Type B pancreatic cell (in vitro differentiated cells): ENCODE results near the gene USP5. TPM values are rescaled to one million over a fixed set of nuclear protein-coding genes. Genes with fewer than 3 reads are reported as not detected.
"Not testable (repeated sequence)": the region's sequence is repeated elsewhere in the genome, so short reads cannot be mapped to it uniquely, and the experiment has no call there.

Experiments
- DNase-seq: peaks from one replicate; pipeline ENCODE4 v3.0.0; 2021; ENCODE audit warnings: mixed read lengths; ENCODE audit not compliant: unreplicated experiment; ENCODE audit errors: extremely low spot score
- H3K27ac Mint-ChIP-seq: 2 replicates; pipeline ENCODE4 v1.8.0; 2021; ENCODE audit warnings: mild to moderate bottlenecking, mixed read lengths
- H3K27me3 Mint-ChIP-seq: 2 replicates; pipeline ENCODE4 v1.8.0; 2021; ENCODE audit warnings: mixed read lengths
- H3K36me3 Mint-ChIP-seq: 2 replicates; pipeline ENCODE4 v1.8.0; 2021; ENCODE audit warnings: mixed read lengths
- H3K4me1 Mint-ChIP-seq: one replicate; pipeline ENCODE4 v1.8.0; 2021; ENCODE audit warnings: mixed read lengths; ENCODE audit not compliant: unreplicated experiment
- H3K4me3 Mint-ChIP-seq: 2 replicates; pipeline ENCODE4 v1.8.0; 2021; ENCODE audit warnings: mild to moderate bottlenecking, mixed read lengths
- H3K9me3 Mint-ChIP-seq: 2 replicates; pipeline ENCODE4 v1.8.0; 2021; ENCODE audit warnings: mixed read lengths
- total RNA-seq: library from RNA; stranded (reverse); gene quantifications from 2 replicates; pipeline ENCODE4 v1.2.1, GENCODE V29; 2021; ENCODE audit warnings: low replicate concordance
- TF ChIP-seq, protein P1 (sequence below): fragments of 200-600 bp; sonication (generic); conservative IDR thresholded peaks from 2 replicates; pipeline ENCODE4 v1.5.0; 2021; ENCODE audit warnings: antibody characterized with exemption, mild to moderate bottlenecking

USP5 gene
- total RNA-seq, 1 donor from 2014 or later = 121 TPM

DNA sequence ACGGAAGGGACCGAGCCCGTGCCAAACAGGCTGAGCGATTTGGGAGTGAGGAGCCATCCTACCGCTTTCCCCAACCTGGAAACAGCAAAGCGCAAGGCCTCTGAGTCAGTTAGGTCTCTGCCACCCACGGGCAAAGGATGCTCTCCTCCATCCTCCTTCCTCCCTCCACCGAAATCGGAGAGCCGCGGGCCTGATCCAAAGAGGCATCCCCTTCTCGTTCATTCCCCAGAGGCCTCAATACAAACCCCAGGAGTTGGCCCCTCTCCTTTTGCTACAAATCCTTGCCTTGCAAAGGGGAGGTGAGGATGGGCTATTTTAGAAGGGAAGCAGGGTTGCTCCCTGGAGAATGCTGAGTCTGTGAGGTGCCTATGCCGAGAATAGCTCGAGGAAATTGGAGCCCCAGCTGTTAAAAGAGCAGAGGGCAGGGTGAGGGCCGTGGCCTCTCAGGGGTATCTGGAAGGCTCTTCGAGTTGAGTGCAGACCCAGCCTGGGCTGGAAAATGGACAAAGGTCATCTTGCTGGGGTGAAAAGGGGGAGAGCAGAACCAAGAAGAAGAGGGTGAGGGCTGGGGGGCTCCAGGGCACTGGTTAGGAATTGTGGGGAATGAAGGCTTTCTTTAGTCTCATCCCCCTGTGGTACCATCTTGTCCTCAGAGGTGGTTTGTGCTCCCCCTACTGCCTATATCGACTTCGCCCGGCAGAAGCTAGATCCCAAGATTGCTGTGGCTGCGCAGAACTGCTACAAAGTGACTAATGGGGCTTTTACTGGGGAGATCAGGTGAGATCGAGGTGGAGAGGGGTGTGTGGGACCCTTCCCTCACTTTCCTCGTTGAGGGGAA is 16.5 kb downstream of the USP5 start:
- peak overlapping the region; percentile 97 for H3K4me3 Mint-ChIP-seq
- H3K27ac Mint-ChIP-seq = peak overlapping the region; percentile 94
- peaks cover 37% of the 10 kb centered on the region for H3K36me3 Mint-ChIP-seq
- H3K27me3 Mint-ChIP-seq = no peaks in the 10 kb centered on the region
- TF ChIP-seq, protein P1, sequence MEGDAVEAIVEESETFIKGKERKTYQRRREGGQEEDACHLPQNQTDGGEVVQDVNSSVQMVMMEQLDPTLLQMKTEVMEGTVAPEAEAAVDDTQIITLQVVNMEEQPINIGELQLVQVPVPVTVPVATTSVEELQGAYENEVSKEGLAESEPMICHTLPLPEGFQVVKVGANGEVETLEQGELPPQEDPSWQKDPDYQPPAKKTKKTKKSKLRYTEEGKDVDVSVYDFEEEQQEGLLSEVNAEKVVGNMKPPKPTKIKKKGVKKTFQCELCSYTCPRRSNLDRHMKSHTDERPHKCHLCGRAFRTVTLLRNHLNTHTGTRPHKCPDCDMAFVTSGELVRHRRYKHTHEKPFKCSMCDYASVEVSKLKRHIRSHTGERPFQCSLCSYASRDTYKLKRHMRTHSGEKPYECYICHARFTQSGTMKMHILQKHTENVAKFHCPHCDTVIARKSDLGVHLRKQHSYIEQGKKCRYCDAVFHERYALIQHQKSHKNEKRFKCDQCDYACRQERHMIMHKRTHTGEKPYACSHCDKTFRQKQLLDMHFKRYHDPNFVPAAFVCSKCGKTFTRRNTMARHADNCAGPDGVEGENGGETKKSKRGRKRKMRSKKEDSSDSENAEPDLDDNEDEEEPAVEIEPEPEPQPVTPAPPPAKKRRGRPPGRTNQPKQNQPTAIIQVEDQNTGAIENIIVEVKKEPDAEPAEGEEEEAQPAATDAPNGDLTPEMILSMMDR = no peak
- DNase-seq = no peak
- H3K9me3 Mint-ChIP-seq = no peaks in the 10 kb centered on the region
- peaks cover 27% of the 10 kb centered on the region for H3K4me1 Mint-ChIP-seq

DNA sequence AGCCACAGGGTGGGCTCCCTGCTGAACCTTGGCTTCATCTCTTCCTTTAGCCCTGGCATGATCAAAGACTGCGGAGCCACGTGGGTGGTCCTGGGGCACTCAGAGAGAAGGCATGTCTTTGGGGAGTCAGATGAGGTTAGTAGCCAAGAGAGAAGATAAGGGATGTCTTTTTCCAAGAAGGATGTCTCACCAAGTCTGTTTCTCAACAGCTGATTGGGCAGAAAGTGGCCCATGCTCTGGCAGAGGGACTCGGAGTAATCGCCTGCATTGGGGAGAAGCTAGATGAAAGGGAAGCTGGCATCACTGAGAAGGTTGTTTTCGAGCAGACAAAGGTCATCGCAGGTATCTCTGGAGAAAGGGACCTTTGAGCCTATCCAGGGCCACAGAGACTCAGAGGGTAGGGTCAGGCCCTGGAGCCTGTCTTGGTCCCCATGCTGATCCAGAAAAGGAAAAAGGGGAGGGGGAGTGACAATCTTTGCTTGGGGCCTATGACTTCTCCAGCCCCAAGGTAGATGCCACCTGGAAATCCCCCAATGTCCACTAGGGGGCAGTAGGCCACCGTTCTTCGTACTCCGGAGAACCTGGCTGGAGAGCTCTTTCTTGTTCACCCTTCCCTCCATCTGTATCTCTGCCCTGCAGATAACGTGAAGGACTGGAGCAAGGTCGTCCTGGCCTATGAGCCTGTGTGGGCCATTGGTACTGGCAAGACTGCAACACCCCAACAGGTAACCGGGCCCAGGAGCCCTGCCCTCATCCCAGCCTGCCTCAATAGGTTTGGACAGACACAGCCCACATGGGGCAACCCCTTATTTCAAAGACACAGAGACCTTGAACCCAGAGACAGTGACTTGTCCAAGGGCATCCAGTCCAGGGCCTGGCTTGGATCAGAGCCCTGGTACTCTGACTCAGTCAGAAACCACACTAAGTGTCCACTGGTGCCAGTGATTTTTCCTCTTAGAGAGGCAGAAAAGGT is 17.4 kb downstream of the USP5 start:
- peak overlapping the region; percentile 97 for H3K4me3 Mint-ChIP-seq
- H3K9me3 Mint-ChIP-seq = no peaks in the 10 kb centered on the region
- peaks cover 36% of the 10 kb centered on the region for H3K36me3 Mint-ChIP-seq
- TF ChIP-seq, protein P1 = peak; percentile 95
- no peaks in the 10 kb centered on the region for H3K27me3 Mint-ChIP-seq
- peak; percentile 90 for DNase-seq
- peaks cover 31% of the 10 kb centered on the region for H3K4me1 Mint-ChIP-seq
- H3K27ac Mint-ChIP-seq = peak overlapping the region; percentile 94

DNA sequence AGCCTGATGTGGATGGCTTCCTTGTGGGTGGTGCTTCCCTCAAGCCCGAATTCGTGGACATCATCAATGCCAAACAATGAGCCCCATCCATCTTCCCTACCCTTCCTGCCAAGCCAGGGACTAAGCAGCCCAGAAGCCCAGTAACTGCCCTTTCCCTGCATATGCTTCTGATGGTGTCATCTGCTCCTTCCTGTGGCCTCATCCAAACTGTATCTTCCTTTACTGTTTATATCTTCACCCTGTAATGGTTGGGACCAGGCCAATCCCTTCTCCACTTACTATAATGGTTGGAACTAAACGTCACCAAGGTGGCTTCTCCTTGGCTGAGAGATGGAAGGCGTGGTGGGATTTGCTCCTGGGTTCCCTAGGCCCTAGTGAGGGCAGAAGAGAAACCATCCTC is 18.4 kb downstream of the USP5 start:
- not testable (repeated sequence) for H3K9me3 Mint-ChIP-seq, DNase-seq, H3K27me3 Mint-ChIP-seq
- Mint-ChIP-seq H3K4me3 (peak overlapping the region; percentile 89), H3K27ac (peak overlapping the region; percentile 89), H3K4me1 (peaks cover 31% of the 10 kb centered on the region), H3K36me3 (peaks cover 27% of the 10 kb centered on the region)

DNA sequence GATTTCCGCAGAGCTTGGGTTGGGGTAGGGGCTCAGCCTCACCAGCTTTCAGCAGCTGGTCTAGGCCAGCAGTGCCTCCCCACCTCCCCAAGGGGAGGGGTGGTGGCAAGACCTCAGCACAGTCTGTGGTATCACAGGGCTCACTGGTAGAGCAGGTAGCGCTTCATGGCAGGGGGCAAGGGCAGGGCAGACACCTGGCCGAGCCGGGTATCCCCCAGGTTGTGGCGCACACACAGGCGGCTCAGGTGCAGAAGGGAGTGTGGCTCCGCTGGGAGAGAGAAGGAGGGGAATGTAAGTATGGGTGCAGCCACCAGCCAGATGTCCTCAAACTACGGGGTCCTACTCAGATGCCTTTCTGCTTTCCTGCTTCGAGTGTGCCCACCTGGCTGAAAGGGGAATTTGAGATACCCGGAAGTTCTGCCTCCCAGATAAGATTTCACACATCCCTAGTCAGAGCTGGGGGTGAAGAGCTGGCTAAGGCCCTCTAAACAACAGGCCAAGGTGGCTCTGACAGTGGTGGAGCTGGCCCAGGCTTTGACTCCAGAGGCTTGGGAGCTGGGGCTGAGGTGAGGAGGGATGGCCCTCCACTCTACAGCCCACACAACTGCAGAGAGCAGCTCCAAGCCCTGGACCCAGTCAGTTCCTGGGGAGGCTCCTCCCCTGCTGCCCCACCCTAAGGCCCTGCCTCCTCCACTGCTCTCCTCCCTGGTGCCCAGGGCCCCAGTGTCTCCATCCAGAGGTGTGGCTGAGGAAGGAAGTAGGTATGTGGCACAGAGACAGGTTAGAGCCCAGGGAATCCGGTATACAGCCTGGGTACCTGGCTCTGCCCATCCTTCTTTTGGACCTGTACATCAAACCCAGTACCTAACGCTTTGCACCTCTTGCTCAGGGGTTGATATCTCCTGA is 19.4 kb downstream of the USP5 start:
- Mint-ChIP-seq H3K4me1 (peaks cover 34% of the 10 kb centered on the region), H3K4me3 (peak overlapping the region; percentile 89), H3K9me3 (no peaks in the 10 kb centered on the region), H3K27ac (peak overlapping the region; percentile 89), H3K27me3 (no peaks in the 10 kb centered on the region), H3K36me3 (peaks cover 26% of the 10 kb centered on the region)
- DNase-seq = no peak
- TF ChIP-seq, protein P1 = no peak

DNA sequence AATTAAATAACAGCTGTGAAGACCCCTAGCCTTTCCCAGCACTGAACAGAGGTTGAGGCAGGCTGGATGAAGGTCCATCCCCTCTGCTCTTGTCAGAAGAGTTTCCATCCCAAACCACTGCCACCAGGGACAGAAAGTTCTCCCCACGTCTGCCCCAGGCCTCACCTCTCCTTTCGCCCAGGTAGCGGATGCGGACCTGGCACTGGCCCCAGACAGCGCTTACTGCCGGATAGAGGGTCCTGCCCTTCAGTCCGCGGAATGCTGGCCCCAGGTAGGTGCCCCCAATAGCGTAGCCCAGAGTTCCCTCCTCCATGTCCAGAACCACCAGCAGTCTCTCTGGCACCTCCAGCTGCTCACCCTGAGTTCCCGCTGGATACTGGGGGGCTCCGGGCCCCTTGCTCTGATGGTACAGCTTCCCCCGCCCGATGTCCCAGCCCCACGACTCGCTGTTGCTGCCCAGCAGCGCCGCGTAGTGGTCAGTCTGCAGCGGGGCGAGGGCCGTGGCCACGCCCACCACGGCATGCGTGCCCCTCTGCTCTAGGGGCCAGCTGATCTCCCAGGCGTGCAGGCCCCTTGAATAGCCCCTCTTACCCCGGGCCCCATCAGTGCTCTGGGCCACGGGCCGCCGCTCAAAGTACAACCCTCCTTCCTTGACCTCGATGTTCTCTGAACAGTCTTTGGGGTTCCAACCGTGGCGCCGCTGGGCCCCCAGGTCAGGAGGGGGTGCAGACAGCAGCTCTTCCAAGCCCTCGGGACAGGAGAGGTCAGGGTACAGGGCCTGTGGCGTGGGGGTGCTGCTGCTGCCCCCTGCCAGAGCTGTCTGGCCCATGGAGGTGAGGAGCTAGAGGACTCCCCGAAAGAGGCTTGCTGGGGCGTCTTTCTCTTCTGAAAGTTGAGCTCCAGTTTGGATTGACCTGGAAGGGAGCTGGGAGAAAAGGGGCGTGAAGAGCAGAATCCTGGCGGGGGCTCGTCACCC is 20.4 kb downstream of the USP5 start:
- peak overlapping the region; percentile 89 for H3K4me3 Mint-ChIP-seq
- H3K27me3 Mint-ChIP-seq = no peaks in the 10 kb centered on the region
- TF ChIP-seq, protein P1 = peak; percentile 97
- H3K4me1 Mint-ChIP-seq = peaks cover 29% of the 10 kb centered on the region
- peak overlapping the region; percentile 89 for H3K27ac Mint-ChIP-seq
- H3K9me3 Mint-ChIP-seq = no peaks in the 10 kb centered on the region
- peaks cover 27% of the 10 kb centered on the region for H3K36me3 Mint-ChIP-seq
- DNase-seq = peak; percentile 93
